HG02943 (cell line): Measurements from ENCODE around the gene SCEL.

ENCODE experiments used
- ATAC-seq: cut with Tn5 transposase; IDR thresholded peaks from one replicate; pipeline ENCODE4 v1.9.1; 2021; ENCODE audit warnings: mild to moderate bottlenecking, low read depth, moderate library complexity; ENCODE audit not compliant: unreplicated experiment

Gene SCEL

GRCh38 chr13:77548594-77548993, 13.1 kb downstream of the SCEL start:
- ATAC-seq = no peak

GRCh38 chr13:77554069-77554468, 18.6 kb downstream of the SCEL start:
- no peak for ATAC-seq

- ATAC-seq = no peak
Observed at GRCh38 chr13:77555246-77555645, 19.7 kb downstream of the SCEL start.

- no peak for ATAC-seq
Observed at GRCh38 chr13:77558016-77558415, 22.5 kb downstream of the SCEL start.

GRCh38 chr13:77563111-77563510, 27.6 kb downstream of the SCEL start:
- ATAC-seq = no peak

- ATAC-seq = no peak
Observed at GRCh38 chr13:77565635-77566034, 30.1 kb downstream of the SCEL start.

GRCh38 chr13:77571956-77572355, 36.5 kb downstream of the SCEL start:
- ATAC-seq = no peak

- no peak for ATAC-seq
Observed at GRCh38 chr13:77574096-77574495, 38.6 kb downstream of the SCEL start.

GRCh38 chr13:77579959-77580358, 44.5 kb downstream of the SCEL start:
- no peak for ATAC-seq

- ATAC-seq = no peak
Observed at GRCh38 chr13:77580748-77581147, 45.2 kb downstream of the SCEL start.

GRCh38 chr13:77583581-77583980, 48.1 kb downstream of the SCEL start:
- ATAC-seq = no peak

- ATAC-seq = no peak
Observed at GRCh38 chr13:77584106-77584505, 48.6 kb downstream of the SCEL start.

GRCh38 chr13:77595166-77595810, 59.8 kb downstream of the SCEL start:
- no peak for ATAC-seq

- no peak for ATAC-seq
Observed at GRCh38 chr13:77596777-77597176, 61.3 kb downstream of the SCEL start.

GRCh38 chr13:77599351-77599750, 63.8 kb downstream of the SCEL start:
- no peak for ATAC-seq

GRCh38 chr13:77600701-77601100, 65.2 kb downstream of the SCEL start:
- ATAC-seq = no peak

GRCh38 chr13:77611068-77611467, 75.6 kb downstream of the SCEL start:
- ATAC-seq = no peak

GRCh38 chr13:77616027-77616426, 80.5 kb downstream of the SCEL start:
- ATAC-seq = no peak

- ATAC-seq = no peak
Observed at GRCh38 chr13:77619655-77620054, 84.1 kb downstream of the SCEL start.

- ATAC-seq = no peak
Observed at GRCh38 chr13:77620138-77620537, 84.6 kb downstream of the SCEL start.

- no peak for ATAC-seq
Observed at GRCh38 chr13:77623806-77624205, 88.3 kb downstream of the SCEL start.

GRCh38 chr13:77628170-77628569, 92.7 kb downstream of the SCEL start:
- ATAC-seq = no peak

- ATAC-seq = no peak
Observed at GRCh38 chr13:77637588-77637987, 102.1 kb downstream of the SCEL start.
